GM20431 (cell line): ENCODE measurements around the gene AJM1.

Experiments used
- in situ Hi-C: fragments of 300-500 bp; cut with MseI, MboI; formaldehyde crosslinking; loops from one replicate; pipeline ENCODE4 v1.15.0; 2020; ENCODE audit warnings: low sequenced_read_pairs; ENCODE audit not compliant: unreplicated experiment

AJM1 gene

DNA sequence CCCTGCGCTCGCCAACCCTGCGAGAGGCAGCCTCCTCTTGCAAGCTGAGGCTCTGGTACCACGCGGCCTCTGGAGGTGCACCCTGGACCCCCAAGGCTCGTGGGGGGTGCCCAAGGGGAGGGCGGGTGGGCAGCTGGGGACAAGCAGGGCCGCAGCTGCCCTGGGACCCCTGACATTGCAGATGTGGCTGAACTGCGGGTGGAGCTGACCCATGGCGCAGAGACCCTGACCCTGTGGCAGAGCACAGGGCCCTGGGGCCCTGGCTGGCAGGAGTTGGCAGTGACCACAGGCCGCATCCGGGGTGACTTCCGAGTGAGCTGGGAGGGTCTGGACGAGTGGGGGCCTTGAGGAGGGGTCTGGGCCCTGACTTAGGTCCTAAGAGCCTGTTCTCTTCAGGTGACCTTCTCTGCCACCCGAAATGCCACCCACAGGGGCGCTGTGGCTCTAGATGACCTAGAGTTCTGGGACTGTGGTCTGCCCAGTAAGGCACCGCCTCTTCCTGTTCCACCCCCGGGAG lies 11.4 kb downstream of the AJM1 start:
- in situ Hi-C loops, result no loop called here

- in situ Hi-C loops, result no loop called here
Observed at GRCh38 chr9:136854113-136854841, 12.0 kb downstream of the AJM1 start.

- in situ Hi-C loops, result no loop called here
Observed at GRCh38 chr9:136854842-136855460, 12.7 kb downstream of the AJM1 start.

- in situ Hi-C loops, result no loop called here
Observed at GRCh38 chr9:136855461-136856078, 13.3 kb downstream of the AJM1 start.

GRCh38 chr9:136856079-136856476 lies 13.8 kb downstream of the AJM1 start:
- in situ Hi-C loops, result no loop called here

DNA sequence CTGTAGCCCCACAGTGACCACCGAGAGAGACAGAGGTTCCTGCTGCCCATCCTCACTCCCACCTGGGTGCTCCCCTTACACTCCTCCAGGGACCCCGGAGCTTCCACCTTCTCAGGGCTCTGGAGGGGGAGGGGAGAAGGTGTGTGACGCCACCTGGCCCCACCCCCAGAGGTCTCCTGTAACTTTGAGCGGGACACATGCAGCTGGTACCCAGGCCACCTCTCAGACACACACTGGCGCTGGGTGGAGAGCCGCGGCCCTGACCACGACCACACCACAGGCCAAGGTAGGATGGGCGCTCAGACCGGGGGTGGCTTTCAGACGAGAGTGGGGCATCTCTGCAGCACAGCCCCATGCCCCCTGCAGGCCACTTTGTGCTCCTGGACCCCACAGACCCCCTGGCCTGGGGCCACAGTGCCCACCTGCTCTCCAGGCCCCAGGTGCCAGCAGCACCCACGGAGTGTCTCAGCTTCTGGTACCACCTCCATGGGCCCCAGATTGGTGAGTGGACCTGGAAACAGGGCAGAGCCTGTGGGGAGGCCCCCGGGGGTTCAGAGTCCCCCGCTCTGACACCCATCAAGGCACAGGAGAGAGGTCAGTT lies 14.4 kb downstream of the AJM1 start:
- in situ Hi-C loops, result no loop called here

DNA sequence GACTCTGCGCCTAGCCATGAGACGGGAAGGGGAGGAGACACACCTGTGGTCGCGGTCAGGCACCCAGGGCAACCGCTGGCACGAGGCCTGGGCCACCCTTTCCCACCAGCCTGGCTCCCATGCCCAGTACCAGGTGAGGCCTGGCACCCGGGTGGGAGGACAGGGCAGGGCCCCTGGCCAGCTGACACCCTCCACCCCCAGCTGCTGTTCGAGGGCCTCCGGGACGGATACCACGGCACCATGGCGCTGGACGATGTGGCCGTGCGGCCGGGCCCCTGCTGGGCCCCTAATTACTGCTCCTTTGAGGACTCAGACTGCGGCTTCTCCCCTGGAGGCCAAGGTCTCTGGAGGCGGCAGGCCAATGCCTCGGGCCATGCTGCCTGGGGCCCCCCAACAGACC lies 14.9 kb downstream of the AJM1 start:
- in situ Hi-C loops, result no loop called here

- in situ Hi-C loops, result no loop called here
Observed at GRCh38 chr9:136857581-136858412, 15.5 kb downstream of the AJM1 start.

DNA sequence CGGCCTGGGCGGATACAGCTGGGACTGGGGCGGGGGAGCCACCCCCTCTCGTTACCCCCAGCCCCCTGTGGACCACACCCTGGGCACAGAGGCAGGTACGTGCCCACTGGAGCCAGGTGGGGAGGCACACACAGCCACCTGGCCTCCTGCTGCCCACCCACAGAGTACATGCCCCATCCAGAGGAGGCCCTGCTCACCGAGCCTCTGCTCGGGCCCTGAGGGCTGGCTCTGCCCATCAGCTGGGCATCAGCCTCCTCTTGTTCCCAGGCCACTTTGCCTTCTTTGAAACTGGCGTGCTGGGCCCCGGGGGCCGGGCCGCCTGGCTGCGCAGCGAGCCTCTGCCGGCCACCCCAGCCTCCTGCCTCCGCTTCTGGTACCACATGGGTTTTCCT lies 16.2 kb downstream of the AJM1 start:
- in situ Hi-C loops, result no loop called here

DNA sequence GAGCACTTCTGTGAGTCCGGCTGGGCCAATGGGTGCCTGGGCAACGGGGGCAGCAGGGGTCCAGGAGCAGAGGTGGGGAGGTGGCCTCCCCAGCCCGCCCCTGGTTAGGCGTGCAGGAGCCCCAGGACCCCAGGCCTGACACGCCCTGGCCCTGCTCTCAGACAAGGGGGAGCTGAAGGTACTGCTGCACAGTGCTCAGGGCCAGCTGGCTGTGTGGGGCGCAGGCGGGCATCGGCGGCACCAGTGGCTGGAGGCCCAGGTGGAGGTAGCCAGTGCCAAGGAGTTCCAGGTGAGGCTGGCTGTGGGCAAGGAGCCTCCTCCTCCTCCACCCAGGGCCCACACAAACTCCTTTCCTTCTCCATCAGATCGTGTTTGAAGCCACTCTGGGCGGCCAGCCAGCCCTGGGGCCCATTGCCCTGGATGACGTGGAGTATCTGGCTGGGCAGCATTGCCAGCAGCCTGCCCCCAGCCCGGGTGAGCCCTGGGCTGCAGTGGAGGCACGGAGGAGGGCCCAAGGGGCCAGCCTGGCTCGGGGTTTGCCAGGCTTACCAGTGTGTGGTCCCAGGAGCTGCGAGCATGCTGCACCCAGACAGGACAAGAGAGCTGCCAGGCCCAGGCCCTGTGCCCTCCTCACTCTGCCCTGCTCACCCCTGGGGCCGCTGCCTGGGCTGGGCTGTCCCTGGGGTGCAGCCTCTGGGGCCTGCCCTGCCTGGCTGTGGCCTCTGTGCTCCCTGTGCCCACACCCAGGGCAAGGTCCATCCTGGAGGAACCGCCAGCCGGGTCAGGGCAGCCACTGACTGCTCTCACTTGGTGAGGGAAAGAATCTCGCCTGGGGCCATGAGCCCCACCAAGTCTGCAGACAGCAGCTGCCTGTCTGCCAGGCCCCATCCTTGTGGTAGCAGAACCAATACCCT lies 16.8 kb downstream of the AJM1 start:
- in situ Hi-C loops, result no loop called here

DNA sequence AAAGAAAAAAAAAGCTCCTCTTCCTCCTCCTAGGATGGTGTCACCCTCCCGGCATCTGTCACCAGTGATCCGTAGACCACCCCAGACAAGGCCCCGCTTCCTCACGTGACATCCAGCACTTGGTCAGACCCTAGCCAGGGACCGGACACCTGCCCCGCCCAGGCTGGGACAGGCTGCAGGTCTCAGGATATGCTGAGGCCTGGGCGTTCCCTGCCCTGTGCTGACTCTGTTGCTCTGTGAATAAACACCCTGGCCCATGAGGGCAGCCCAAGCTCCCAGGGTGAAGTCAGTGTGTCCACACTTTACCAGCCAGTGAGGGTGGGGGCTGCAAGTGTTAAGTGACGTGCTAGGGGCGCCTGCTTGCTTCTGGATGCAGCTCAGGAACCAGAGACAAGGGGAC lies 18.3 kb downstream of the AJM1 start:
- in situ Hi-C loops, result no loop called here

- in situ Hi-C loops, result no loop called here
Observed at GRCh38 chr9:136860933-136861873, 18.9 kb downstream of the AJM1 start.

DNA sequence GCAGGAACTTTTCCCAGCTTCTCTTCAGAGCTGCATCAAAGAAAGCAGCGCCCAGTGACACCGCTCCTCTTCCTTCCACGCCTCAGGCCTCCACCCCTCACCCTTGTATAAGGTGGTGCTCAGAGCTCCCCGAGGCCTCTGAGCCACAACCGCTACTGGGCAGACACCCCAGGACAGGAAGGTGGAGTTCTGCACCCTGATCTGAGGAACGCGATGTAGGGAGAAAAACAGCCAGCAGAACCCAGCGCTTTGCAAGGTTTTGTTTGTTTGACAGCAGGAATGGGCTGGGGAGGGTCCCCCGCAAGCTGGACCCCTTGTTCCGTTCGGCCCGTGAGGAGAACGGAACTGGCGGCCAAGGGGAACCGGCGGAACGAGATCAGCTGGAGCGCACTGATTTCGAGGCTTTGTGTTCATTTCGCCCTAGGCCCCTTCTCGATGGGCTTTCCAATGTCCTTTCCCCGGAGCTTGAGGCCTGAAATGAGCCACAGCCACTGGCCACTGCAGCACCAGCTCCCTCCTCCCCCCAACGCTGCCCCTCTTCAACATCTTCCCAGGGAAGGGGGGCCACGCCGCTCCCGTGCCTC lies 19.7 kb downstream of the AJM1 start:
- in situ Hi-C loops, result no loop called here

GRCh38 chr9:136862849-136863622 lies 20.8 kb downstream of the AJM1 start:
- in situ Hi-C loops, result no loop called here

- in situ Hi-C loops, result no loop called here
Observed at GRCh38 chr9:136863623-136864273, 21.5 kb downstream of the AJM1 start.

DNA sequence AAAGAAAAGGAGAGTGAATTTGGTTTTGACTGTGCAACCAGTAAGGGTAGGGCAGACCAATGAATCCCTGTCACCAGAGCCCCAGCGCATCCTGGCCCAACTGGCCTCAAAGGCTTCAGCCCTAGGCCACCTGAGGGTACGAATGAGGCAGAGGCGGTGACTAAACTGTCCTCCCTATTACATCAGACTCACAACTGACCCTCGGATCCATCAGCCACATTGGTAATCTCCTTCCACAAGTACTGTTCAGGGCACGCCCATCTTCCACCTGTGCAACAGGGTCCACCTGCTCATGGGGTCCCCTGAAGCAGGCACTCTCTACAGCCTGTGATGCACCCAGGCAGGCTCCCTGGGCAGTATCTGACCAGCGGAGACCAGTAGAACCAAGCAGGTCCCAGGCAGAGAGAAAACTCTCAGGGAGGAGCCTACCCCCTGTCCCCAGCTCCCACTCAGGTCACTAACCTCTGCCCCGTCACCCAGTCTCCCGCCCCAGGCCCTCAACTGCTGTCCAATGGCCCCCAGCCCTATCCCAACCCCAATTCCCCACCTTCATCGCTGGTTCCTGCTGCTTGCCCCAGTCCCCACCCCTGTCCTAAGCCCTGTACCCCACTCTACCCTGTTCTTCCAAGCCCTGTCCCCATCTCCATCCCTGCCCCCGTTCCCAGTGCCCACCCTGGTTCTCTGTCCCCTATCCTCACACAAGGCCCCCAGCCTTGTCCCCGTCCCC lies 22.9 kb downstream of the AJM1 start:
- in situ Hi-C loops, result no loop called here
